Measurements from ENCODE around the gene FDX1. TPM values are rescaled to one million over a fixed set of nuclear protein-coding genes. Genes with fewer than 3 reads are reported as not detected.
A peak's percentile ranks its signal among the peaks of the same experiment; 100 is the strongest.

The FDX1 gene
- total and polyA plus RNA-seq, 2 experiments from 2014 or later = 42.5 to 45.4 TPM

DNA sequence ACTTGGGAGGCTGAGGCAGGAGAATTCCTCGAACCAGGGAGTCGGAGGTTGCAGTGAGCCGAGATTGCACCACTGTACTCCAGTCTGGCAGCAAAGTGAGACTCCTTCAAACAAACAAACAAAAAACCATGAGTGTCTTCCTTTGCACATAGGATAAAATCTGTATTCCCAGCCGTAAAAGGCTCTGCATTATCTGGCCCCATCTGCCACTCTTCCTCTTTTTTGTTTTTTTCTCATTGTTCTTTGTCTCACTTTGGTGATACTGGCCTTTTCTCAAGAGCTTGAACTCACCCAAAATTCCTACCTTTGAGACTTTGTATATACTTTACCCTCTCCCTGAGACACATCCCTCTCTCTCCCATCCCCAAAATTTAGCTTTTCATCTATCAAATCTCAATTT, 17.6 kb downstream of the FDX1 start:
- Histone ChIP-seq H2AFZ (no peak overlapping the region), H3K4me1 (ENCODE audit: insufficient read depth) (no peaks in the 10 kb centered on the region), H3K27me3 (no peaks in the 10 kb centered on the region), H4K20me1 (ENCODE audit: insufficient read depth, poor library complexity, severe bottlenecking) (peaks cover 8% of the 10 kb centered on the region), H3K9me2 (replicated peaks; ENCODE audit: insufficient read depth) (no peaks in the 10 kb centered on the region), H3K27ac (no peak overlapping the region), H3K79me2 (peaks cover 39% of the 10 kb centered on the region), H3K9me3 (ENCODE audit: low read depth) (no peaks in the 10 kb centered on the region), H3K4me2 (no peak overlapping the region), H3K4me3 (no peak overlapping the region), H3K36me3 (replicated peaks; ENCODE audit: insufficient read depth, low read depth) (no peaks in the 10 kb centered on the region)
- 93% methylated on average over 4 of the region's 4 CpGs for WGBS (ENCODE audit: low lambda C conversion rate, missing lambda C conversion rate)
- TF ChIP-seq EZH2phosphoT487 (IDR thresholded peaks at IDR 0.05; ENCODE audit: low read depth, severe bottlenecking, unreplicated experiment) (no peak), EZH2 (IDR thresholded peaks at IDR 0.05; ENCODE audit: borderline replicate concordance) (no peak)
- TF ChIP-seq, protein P1, sequence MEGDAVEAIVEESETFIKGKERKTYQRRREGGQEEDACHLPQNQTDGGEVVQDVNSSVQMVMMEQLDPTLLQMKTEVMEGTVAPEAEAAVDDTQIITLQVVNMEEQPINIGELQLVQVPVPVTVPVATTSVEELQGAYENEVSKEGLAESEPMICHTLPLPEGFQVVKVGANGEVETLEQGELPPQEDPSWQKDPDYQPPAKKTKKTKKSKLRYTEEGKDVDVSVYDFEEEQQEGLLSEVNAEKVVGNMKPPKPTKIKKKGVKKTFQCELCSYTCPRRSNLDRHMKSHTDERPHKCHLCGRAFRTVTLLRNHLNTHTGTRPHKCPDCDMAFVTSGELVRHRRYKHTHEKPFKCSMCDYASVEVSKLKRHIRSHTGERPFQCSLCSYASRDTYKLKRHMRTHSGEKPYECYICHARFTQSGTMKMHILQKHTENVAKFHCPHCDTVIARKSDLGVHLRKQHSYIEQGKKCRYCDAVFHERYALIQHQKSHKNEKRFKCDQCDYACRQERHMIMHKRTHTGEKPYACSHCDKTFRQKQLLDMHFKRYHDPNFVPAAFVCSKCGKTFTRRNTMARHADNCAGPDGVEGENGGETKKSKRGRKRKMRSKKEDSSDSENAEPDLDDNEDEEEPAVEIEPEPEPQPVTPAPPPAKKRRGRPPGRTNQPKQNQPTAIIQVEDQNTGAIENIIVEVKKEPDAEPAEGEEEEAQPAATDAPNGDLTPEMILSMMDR (IDR thresholded peaks at IDR 0.05; ENCODE audit: poor library complexity) = no peak
- DNase-seq (ENCODE audit: low spot score) = no peak

DNA sequence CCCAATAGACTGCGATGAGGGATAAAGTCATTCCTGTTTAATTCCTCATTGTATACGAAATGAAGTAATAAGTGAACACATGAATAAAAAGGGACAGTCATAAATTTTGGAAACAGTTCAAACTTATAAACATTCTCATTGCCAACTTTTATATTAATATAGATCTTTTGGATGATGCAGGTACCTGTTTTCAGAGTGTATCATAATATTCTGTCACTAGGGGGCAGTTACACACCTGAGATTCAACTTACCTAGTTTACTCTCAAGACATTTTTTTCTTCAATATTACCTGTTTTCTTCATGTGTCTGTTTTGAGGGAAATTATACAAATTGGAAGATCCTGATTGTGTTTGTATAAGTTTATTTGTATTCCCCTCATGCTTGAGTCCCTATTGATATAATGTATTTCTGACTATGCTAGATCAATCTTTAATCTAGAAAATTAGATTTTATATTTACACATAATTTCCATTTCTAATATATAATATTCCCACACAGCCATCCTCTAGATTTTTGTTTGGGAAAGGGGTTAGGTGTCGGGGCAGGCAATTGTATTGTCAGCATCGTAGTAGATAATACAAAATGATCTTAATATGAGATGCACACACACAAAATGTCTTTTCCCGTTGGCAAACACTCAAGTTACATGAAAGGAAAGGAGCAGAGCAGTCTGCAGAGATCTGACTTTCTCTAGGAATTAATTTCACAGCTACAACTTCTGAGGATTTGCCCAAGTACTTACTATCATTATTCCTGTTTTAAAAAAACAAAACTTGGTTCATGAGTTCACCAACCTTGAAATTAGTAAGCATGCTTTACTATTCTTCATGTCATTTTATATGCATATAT, 18.4 kb downstream of the FDX1 start:
- Histone ChIP-seq H3K4me1 (ENCODE audit: insufficient read depth) (no peaks in the 10 kb centered on the region), H3K27me3 (no peaks in the 10 kb centered on the region), H3K27ac (no peak overlapping the region), H3K9me2 (replicated peaks; ENCODE audit: insufficient read depth) (no peaks in the 10 kb centered on the region), H3K36me3 (replicated peaks; ENCODE audit: insufficient read depth, low read depth) (no peaks in the 10 kb centered on the region), H3K4me2 (no peak overlapping the region), H3K9me3 (ENCODE audit: low read depth) (no peaks in the 10 kb centered on the region), H3K79me2 (peaks cover 37% of the 10 kb centered on the region), H4K20me1 (ENCODE audit: insufficient read depth, poor library complexity, severe bottlenecking) (peaks cover 8% of the 10 kb centered on the region), H3K4me3 (no peak overlapping the region), H2AFZ (no peak overlapping the region)
- WGBS (ENCODE audit: low lambda C conversion rate, missing lambda C conversion rate) = 87% methylated on average over 5 of the region's 5 CpGs
- TF ChIP-seq EZH2phosphoT487 (IDR thresholded peaks at IDR 0.05; ENCODE audit: low read depth, severe bottlenecking, unreplicated experiment) = no peak
- TF ChIP-seq, protein P1 (IDR thresholded peaks at IDR 0.05; ENCODE audit: poor library complexity) = peak; percentile 51
- no peak for DNase-seq (ENCODE audit: low spot score)

DNA sequence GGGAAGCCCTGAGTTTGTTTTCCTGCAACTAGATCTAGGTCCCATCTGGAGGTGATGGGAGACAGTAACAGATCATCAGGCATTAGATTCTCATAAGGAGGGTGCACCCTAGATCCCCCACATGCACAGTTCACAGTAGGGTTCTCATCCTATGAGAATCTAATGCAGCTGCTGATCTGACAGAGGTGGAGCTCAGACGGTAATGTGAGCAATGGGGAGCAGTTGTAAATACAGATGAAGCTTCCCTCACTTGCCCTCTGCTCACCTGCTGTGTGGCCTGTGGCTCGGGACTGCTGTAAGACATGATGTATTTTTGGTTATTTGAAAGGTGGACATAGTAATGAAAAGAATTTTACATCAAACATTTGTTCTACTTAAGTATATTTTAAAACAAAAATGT, 20.5 kb downstream of the FDX1 start:
- WGBS (ENCODE audit: low lambda C conversion rate, missing lambda C conversion rate) = 89% methylated on average over 2 of the region's 2 CpGs
- TF ChIP-seq EZH2 (IDR thresholded peaks at IDR 0.05; ENCODE audit: borderline replicate concordance) = no peak
- no peak for TF ChIP-seq EZH2phosphoT487 (IDR thresholded peaks at IDR 0.05; ENCODE audit: low read depth, severe bottlenecking, unreplicated experiment)
- TF ChIP-seq, protein P1 (IDR thresholded peaks at IDR 0.05; ENCODE audit: poor library complexity) = no peak
- no peak overlapping the region for H2AFZ ChIP-seq
- H3K27ac ChIP-seq = no peak overlapping the region
- H3K4me3 ChIP-seq = no peak overlapping the region
- DNase-seq (ENCODE audit: low spot score) = no peak
- no peaks in the 10 kb centered on the region for H3K9me3 ChIP-seq (ENCODE audit: low read depth)
- H3K79me2 ChIP-seq = peaks cover 35% of the 10 kb centered on the region
- H3K27me3 ChIP-seq = no peaks in the 10 kb centered on the region
- H3K4me1 ChIP-seq (ENCODE audit: insufficient read depth) = no peaks in the 10 kb centered on the region
- no peak overlapping the region for H3K4me2 ChIP-seq
- H4K20me1 ChIP-seq (ENCODE audit: insufficient read depth, poor library complexity, severe bottlenecking) = peaks cover 2% of the 10 kb centered on the region
- H3K9me2 ChIP-seq (replicated peaks; ENCODE audit: insufficient read depth) = no peaks in the 10 kb centered on the region
- no peaks in the 10 kb centered on the region for H3K36me3 ChIP-seq (replicated peaks; ENCODE audit: insufficient read depth, low read depth)

Data from hepatocyte (in vitro differentiated cells).